Stimulated activated CD4-positive, alpha-beta T cell treated with anti-CD3 and anti-CD28 coated beads, Interleukin-12 subunit alpha, Interleukin-12 subunit beta, amount 100 ng/mL, for 48 hours (primary cell): Measurements from ENCODE around the gene CDC37L1.
A peak's percentile ranks its signal among the peaks of the same experiment; 100 is the strongest.
"Not testable (repeated sequence)": the region's sequence is repeated elsewhere in the genome, so short reads cannot be mapped to it uniquely, and the experiment has no call there.

ENCODE experiments used
- DNase-seq, 3 donors: peaks; one replicate each; pipeline ENCODE4 v3.0.0-alpha.2; 2020; ENCODE audit warnings: low read depth in 2 of 3, low spot score in 1 of 3

CDC37L1 gene

GRCh38 chr9:4679268-4680172 is at the start of gene CDC37L1:
CDC37L1 (plus strand) TSS chr9:4679569; CDS start chr9:4679768, 199 bp downstream.
- DNase-seq: peak; percentile 97 to 99 (median 99)

DNA sequence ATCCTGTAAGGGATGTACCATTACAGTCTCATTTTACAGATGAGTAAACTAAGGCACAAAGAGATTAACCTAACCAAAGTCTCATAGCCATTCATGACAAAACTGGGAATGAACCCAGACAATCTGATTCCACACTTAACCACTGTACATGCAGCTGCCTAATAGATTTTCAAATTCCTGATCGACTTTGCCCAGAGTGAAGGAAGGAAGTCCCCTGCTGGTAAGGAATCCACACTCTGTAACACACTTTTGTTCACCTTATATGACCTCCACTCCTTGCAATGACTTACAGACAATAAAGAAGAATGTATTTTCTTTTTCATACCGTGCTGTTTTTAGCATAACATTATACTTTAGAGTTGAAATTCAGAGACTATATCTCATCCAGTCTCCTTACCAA is 48.5 kb upstream of the CDC37L1 start:
- DNase-seq: no peak

DNA sequence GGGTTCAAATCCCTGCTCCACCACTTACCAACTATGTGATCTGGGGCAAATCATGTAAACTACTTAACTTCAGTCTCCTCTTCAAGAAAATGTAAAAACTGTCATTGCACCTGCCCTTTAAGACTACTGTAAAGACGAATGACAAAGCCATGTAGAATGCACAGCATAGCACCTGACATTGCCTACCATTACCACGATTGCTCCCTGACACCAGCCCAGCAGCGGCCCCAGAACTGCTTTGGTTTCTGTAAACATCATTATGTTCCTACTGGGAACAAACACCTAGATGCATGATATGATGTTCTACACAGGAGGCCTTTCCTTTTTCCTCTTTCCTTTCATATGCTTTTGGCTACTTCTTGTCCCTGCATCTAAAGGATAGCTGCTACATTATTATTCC is 40.4 kb upstream of the CDC37L1 start:
- no peak for DNase-seq

- DNase-seq: no peak
Observed at GRCh38 chr9:4639420-4639819, 39.9 kb upstream of the CDC37L1 start.

DNA sequence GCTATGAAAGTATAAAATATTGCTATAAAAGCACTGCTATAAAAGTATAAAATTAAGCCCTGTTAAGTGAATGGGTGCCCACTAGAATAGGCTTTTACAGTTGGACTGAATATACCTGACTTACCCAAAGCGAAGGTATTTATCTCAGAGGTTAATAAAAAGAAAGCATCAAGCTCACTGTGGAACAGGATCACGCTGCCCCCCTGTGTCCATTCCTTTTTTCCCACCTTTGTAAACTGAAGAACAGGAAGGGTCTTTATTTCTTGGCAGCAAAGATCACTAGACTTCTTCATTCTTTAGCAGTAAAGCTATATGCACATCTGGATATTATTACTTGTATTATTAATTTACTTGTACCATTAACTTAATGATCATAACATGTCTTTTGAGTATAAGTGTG is 39.3 kb upstream of the CDC37L1 start:
- DNase-seq: peak in 1 of 3 donors; percentile 32

DNA sequence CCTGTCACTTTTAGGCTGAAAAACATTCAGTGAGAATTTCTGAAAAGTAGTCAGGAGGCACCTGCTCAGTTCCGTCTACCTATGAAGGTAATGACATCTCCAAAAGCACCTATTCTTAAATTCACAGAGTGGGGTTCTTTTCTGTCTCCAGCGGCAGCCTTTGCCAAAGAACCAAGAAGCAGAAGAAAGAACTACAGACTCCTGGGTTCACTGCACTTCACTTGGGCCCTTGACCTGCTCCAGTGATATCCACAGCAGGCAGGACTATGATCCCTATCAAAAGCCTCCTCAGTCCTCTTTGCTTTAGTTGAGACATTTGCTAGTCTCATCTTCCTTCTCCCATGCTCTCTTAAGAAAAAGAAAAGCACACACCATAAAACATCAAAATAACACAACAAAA is 37.0 kb upstream of the CDC37L1 start:
- DNase-seq: no peak

DNA sequence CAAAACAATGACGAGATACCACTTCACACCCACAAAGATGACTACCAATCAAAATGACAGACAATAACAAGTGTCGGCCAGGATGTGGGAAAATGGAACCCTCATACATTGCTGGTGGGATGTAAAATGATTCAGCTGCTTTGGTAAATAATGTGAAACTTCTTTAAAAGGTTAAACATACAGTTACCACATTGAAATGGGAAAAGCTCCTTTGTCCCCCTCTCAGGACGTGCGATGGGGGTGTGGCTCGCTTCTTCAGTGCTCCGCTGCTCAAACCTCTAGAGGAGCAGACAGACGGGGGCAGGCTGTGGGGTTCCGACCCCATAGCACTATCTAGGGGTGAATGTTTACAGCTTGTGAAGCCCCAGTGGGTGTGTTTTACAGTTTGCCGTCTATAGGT is 25.3 kb upstream of the CDC37L1 start:
- DNase-seq: no peak

GRCh38 chr9:4654538-4654937 is 24.8 kb upstream of the CDC37L1 start:
- DNase-seq: no peak

DNA sequence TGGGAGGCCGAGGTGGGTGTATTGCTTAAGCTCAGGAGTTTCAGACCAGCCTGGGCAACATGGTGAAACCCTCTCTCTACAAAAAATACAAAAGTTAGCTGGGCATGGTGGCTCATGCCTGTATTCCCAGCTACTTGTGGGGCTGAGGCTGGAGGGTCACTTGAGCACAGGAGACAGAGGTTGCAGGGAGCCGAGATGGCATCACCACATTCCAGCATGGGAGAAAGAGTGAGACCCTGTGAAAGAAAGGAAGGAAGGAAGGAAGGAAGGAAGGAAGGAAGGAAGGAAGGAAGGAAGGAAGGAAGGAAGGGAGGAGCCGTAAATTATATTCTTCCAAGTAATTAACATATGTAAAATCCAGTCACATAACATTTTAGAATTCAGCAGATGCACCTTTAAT is 23.2 kb upstream of the CDC37L1 start:
- not testable (repeated sequence) for DNase-seq

DNA sequence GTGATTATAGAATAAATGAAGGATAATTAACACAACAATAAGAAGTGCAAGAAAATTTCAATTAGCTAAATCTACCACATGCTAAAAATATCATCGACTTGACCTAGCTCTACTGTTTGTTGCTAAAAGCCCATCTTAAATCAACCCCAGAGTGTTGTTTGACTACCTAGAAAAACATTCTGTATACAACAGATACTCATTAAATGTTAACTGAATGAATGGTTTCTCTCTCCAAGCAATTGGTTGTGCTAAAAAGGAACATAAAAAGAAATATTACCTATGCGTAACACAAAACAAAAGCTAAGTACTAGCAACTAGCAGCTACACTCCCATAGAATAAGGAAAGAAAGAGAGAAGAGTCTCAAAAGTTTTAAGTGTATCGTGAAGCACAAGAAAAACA is 22.7 kb upstream of the CDC37L1 start:
- no peak for DNase-seq

- no peak for DNase-seq
Observed at GRCh38 chr9:4657426-4658159, 21.8 kb upstream of the CDC37L1 start.

DNA sequence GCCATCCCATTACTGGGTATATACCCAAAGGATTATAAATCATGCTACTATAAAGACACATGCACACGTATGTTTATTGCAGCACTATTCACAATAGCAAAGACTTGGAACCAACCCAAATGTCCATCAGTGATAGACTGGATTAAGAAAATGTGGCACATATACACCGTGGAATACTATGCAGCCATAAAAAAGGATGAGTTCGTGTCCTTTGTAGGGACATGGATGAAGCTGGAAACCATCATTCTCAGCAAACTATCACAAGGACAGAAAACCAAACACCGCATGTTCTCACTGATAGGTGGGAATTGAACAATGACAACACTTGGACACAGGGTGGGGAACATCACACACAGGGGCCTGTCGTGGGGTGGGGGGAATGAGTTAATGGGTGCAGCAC is 18.7 kb upstream of the CDC37L1 start:
- not testable (repeated sequence) for DNase-seq

- DNase-seq: no peak
Observed at GRCh38 chr9:4661165-4661564, 18.2 kb upstream of the CDC37L1 start.

- DNase-seq: no peak
Observed at GRCh38 chr9:4661611-4662010, 17.8 kb upstream of the CDC37L1 start.

GRCh38 chr9:4662108-4662988 is 17.0 kb upstream of the CDC37L1 start, which contains the start of gene PLPP6:
PLPP6 (plus strand) TSS chr9:4662294; CDS start chr9:4662376, 82 bp downstream.
- DNase-seq: peak; percentile 56 to 72 (median 60)

DNA sequence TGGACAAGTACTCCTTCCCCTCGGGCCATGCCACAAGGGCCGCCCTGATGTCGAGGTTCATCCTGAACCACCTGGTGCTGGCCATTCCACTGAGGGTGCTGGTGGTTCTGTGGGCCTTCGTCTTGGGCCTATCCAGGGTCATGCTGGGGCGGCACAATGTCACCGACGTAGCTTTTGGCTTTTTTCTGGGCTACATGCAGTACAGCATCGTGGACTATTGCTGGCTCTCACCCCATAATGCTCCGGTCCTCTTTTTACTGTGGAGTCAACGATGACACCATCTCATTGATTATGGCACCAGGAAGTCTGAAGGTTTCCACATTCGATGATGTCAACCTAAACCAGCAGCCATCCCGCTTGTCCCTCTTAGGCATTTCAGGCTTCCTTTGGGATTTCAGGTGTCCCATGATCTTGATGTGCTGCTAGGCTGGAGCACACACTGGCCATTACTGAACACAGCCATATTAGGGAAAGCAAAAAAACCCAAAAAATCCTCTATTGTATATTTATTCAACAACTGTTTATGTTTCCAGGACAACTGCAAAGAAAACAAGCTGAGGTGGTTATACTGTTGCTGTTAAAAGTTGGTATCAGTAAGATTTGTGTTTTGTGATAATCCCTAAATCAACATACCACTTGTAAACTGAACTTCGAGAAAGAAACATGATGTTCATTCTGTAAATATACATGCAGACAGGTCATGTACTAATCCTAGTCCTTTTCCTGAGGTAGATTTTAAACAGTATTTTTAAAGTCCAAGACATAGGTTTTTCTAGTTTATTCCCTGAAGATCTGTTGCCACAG is 16.2 kb upstream of the CDC37L1 start:
- no peak for DNase-seq

DNA sequence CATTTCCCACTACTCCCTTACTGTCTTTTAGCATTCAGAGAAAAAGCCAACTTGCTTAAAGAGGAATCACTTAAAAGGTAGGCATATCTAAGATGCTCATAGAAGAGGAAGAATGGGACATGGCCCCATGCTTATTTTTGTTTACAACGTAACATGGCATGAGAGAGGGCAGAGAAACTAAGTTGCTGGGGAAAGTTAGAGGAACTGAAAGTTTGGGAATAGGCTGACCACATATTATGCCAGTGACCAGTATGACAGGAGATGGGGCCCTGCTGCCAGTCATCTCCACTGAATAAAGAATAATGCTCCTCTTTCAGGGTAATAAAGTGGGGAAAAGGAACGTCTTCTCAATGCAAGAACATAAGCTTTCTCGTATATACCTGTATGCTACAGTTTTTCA is 15.4 kb upstream of the CDC37L1 start:
- DNase-seq: no peak

GRCh38 chr9:4665357-4665756 is 14.0 kb upstream of the CDC37L1 start:
- DNase-seq: no peak

GRCh38 chr9:4666042-4666699 is 13.2 kb upstream of the CDC37L1 start, which contains the start of gene SPATA6L:
SPATA6L (minus strand) TSS chr9:4666480; CDS start chr9:4666250, 230 bp downstream.
- DNase-seq: peak in 1 of 3 donors; percentile 18

DNA sequence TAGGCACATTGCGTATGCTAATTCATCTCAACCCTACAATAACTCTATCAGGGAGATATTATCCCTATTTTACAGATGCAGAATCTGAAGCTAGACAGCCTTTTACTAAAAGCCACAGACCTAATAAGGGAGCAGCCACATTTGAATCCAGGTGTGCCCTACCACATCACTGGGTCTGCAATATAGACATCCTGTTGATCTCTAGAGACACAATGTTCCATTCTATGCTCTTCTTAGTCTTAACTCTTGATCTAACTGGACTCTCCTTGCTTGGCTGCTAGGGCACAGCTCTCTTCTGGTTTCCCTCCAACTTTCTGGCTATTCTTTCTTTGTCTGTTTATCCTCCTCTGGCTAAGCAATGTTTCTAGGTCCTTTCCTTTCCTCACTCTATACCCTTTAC is 11.7 kb upstream of the CDC37L1 start:
- no peak for DNase-seq
